Measurements from ENCODE around the gene CD300LD.

DNA sequence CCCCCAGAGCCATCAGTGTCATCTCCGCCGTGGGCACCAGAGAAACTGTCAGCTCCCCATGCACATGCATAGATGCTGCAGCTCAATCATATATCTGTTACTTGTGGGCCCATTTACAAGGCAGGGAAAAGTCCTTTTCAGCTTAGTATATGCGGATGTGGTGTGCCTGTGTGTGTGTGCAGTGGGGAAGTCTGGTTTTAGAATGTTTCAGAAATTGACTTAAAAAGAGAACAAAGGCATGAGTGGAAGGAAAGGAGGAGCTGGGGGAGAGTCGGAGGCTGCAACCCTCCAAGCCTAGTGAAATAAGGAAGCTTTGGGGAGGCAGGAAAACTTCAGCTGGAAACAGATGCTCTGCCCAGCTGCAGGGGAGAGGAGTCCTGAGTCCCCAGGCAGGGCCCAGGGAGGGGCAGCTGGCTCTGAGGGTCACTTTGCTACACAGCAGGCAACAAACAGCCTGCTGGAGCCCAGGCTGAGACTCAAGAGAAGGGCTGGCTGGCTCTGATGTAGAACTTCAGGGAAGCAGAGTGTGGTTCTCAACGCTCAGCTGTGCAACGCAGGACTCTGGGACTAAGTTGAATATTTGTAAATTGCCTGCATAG lies 11.1 kb upstream of the CD300LD start:
- TF ChIP-seq CTCF (IDR thresholded peaks at IDR 0.05) (no peak), EP300 (IDR thresholded peaks at IDR 0.05) (no peak)

Data from upper lobe of left lung (tissue), 4 donors.